Lung (tissue), 12 donors: ENCODE results near the gene MRFAP1. TPM values are rescaled to one million over a fixed set of nuclear protein-coding genes. Genes with fewer than 3 reads are reported as not detected.

Experiments used
- ATAC-seq: fragments of 200-7000 bp; cut with Tn5 transposase; one replicate; pipeline ENCODE4 v1.9.1; 2020; ENCODE audit warnings: moderate number of reproducible peaks; ENCODE audit not compliant: insufficient read depth, low FRiP score
- DNase-seq, 3 donors: peaks; one replicate each; pipeline ENCODE4 v3.0.0-alpha.2; 2013 to 2017
- H3K27ac ChIP-seq, 2 donors: one replicate each; pipeline ENCODE4 v1.5.1; 2013; ENCODE audit warnings: mild to moderate bottlenecking in 2 of 2, moderate library complexity in 2 of 2, control low read depth in 1 of 2, inconsistent platforms in 1 of 2, low read depth in 1 of 2, low read length in 1 of 2
- H3K27me3 ChIP-seq, 3 donors: one replicate each; pipeline ENCODE4 v1.5.1; 2013; ENCODE audit warnings: low read length in 2 of 3; ENCODE audit not compliant: control insufficient read depth in 3 of 3, insufficient read depth in 3 of 3
- H3K36me3 ChIP-seq, 4 donors: one replicate each; pipeline ENCODE4 v1.5.1; 2013; ENCODE audit warnings: low read length in 4 of 4, mild to moderate bottlenecking in 1 of 4, moderate library complexity in 1 of 4; ENCODE audit not compliant: control insufficient read depth in 4 of 4, insufficient read depth in 4 of 4
- H3K4me1 ChIP-seq, 5 donors: one replicate each; pipeline ENCODE4 v1.5.1; 2013; ENCODE audit warnings: low read length in 5 of 5, mild to moderate bottlenecking in 2 of 5, moderate library complexity in 1 of 5; ENCODE audit not compliant: control insufficient read depth in 5 of 5, insufficient read depth in 5 of 5
- H3K4me3 ChIP-seq: one replicate; pipeline ENCODE4 v1.5.1; 2013; ENCODE audit warnings: mild to moderate bottlenecking, control low read depth, moderate library complexity
- H3K9ac ChIP-seq, 2 donors: one replicate each; pipeline ENCODE4 v1.5.1; 2013; ENCODE audit warnings: low read length in 2 of 2, control low read depth in 1 of 2; ENCODE audit not compliant: insufficient read depth in 1 of 2
- H3K9me3 ChIP-seq, 4 donors: one replicate each; pipeline ENCODE4 v1.5.1; 2013; ENCODE audit warnings: low read length in 3 of 4, mild to moderate bottlenecking in 1 of 4, moderate library complexity in 1 of 4; ENCODE audit not compliant: control insufficient read depth in 4 of 4, insufficient read depth in 3 of 4
- CTCF ChIP-seq: IDR thresholded peaks from 2 replicates; pipeline ENCODE4 v1.5.1; 2012; ENCODE audit warnings: mild to moderate bottlenecking; ENCODE audit errors: control extremely low read depth, extremely low read depth
- WGBS, 2 donors: extraction: QIAGEN DNeasy Blood & Tissue Kit; methylation state at CpG; one replicate each; pipeline ENCODE4 v1.1.7; 2013; 5-methylcytosine and 5-hydroxymethylcytosine counted together
- polyA plus RNA-seq, 2 donors: library from polyadenylated mRNA; stranded (reverse); fragments of 200-250 nt; gene quantifications; one replicate each; pipeline ENCODE4 v1.2.1, GENCODE V29; 2013
- total RNA-seq, 2 donors: library from RNA; depleted of rRNA in 1 of 2; stranded (reverse); fragments of >200 nt in 1 of 2; gene quantifications; one replicate each; pipeline ENCODE4 v1.2.1, GENCODE V29; 2014 to 2021
- donor health status: control.
- donor health status: control.
- donor health status: Bipolar disorder and iron deficiency.
- donor health status: healthy.
- donor health status: DM: yes; HTN: yes; CAD: no.

The MRFAP1 gene
- total and polyA plus RNA-seq, 4 donors: 183 to 286 (median 218) TPM

GRCh38 chr4:6684656-6685055, 44.2 kb downstream of the MRFAP1 start:
- ATAC-seq (no peak), DNase-seq (no peak)
- 91 to 93% methylated on average over 11 of the region's 11 CpGs for WGBS, 2 donors
- no peak overlapping the region for H3K27ac ChIP-seq
- no peak overlapping the region for H3K9ac ChIP-seq
- H3K27me3 ChIP-seq: no peaks in the 10 kb centered on the region
- no peak for TF ChIP-seq CTCF
- no peak overlapping the region for H3K4me3 ChIP-seq
- peaks cover 0 to 9% (median 2%) of the 10 kb centered on the region in 5 donors for H3K4me1 ChIP-seq
- H3K36me3 ChIP-seq: peaks cover 0 to under 1% (median 0%) of the 10 kb centered on the region in 4 donors
- no peaks in the 10 kb centered on the region for H3K9me3 ChIP-seq

- H3K27me3 ChIP-seq: no peaks in the 10 kb centered on the region
- H3K9ac ChIP-seq: no peak overlapping the region
- no peak for ATAC-seq
- 61 to 72% methylated on average over 4 of the region's 4 CpGs for WGBS, 2 donors
- no peaks in the 10 kb centered on the region for H3K9me3 ChIP-seq
- no peak for TF ChIP-seq CTCF
- no peak overlapping the region for H3K4me3 ChIP-seq
- H3K36me3 ChIP-seq: no peaks in the 10 kb centered on the region
- H3K27ac ChIP-seq: no peak overlapping the region
- peaks cover 0 to 9% (median 6%) of the 10 kb centered on the region in 5 donors for H3K4me1 ChIP-seq
- no peak for DNase-seq
Measured at GRCh38 chr4:6686104-6686787, 45.8 kb downstream of the MRFAP1 start.

GRCh38 chr4:6687947-6688878, 47.7 kb downstream of the MRFAP1 start:
- Histone ChIP-seq H3K36me3 (no peaks in the 10 kb centered on the region), H3K27ac (peak overlapping the region in 1 of 2 donors; percentile 84), H3K4me3 (no peak overlapping the region), H3K27me3 (no peaks in the 10 kb centered on the region), H3K9me3 (no peaks in the 10 kb centered on the region), H3K4me1 (peaks cover 0 to 20% (median 6%) of the 10 kb centered on the region in 5 donors), H3K9ac (no peak overlapping the region)
- WGBS, 2 donors: 83% methylated on average over 24 of the region's 24 CpGs
- DNase-seq (peak in 1 of 3 donors; percentile 32), ATAC-seq (no peak)
- no peak for TF ChIP-seq CTCF
